Glomerular visceral epithelial cell (primary cell): ENCODE measurements around the gene PPT2.
"Not testable (repeated sequence)": the region's sequence is repeated elsewhere in the genome, so short reads cannot be mapped to it uniquely, and the experiment has no call there.

Experiments
- DNase-seq: peaks from one replicate; pipeline ENCODE4 v3.0.0-alpha.2; 2016; ENCODE audit errors: extremely low spot score

The PPT2 gene

DNA sequence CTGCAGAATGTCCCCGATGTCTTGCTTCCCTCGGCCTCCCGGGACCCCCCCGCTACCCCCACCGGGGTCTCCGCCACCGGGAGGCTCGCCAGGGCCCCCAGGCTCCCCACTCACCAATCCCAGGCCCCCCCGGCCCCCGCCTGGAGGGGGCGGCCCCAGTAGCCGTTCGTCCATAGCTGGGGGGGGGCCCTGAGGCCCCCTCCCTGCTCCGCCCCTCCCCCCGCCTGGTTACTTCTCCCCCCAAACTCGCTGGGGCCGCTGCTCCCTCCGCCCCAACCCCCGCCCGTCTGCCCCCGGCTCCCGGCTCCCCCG, 35.8 kb downstream of the PPT2 start:
- DNase-seq: no peak

DNA sequence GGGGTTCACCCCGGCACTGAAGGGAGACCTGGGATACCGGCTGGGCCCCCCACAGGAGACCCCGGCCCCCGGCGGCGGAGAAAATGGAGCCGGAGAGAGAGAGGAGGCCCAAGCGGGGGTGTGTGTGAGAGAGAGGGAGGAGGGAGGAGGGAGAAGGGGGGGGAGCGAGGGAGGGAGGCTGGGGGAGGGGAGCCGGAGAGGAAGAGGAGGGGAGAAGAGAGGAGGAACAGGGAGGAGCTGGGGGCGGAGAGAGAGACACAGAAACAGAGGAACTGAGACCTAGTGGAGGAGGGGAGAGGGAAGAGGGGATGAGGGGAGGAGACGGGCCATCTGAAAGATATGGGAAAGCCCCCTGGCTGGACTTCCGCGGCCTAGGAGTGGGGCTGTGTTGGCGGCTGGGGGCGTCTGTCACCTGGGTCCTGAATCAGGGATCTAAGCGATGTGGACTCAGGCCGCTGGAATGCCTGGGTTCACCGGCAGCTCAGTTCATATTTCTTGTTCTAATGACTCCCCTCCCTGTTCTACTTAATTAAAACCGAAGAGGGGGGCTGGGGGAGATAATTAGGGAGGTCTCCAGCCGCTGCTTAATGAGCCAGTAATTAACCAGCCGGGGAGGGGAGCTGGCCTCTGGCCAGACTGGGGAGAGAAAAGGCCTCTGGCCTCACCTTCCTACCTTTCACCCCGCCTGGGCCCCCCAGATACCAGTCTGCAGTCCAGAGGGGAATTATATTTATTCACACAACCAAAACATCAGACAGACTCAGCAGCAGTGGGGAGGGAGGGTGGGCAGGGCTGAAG, 36.3 kb downstream of the PPT2 start, which contains the start of gene PBX2:
Gene PBX2, minus strand, starts transcription at position 149 of the 798 bp plus-strand sequence. CDS start 287 bp downstream, outside the sequence.
- peak; percentile 95 for DNase-seq

DNA sequence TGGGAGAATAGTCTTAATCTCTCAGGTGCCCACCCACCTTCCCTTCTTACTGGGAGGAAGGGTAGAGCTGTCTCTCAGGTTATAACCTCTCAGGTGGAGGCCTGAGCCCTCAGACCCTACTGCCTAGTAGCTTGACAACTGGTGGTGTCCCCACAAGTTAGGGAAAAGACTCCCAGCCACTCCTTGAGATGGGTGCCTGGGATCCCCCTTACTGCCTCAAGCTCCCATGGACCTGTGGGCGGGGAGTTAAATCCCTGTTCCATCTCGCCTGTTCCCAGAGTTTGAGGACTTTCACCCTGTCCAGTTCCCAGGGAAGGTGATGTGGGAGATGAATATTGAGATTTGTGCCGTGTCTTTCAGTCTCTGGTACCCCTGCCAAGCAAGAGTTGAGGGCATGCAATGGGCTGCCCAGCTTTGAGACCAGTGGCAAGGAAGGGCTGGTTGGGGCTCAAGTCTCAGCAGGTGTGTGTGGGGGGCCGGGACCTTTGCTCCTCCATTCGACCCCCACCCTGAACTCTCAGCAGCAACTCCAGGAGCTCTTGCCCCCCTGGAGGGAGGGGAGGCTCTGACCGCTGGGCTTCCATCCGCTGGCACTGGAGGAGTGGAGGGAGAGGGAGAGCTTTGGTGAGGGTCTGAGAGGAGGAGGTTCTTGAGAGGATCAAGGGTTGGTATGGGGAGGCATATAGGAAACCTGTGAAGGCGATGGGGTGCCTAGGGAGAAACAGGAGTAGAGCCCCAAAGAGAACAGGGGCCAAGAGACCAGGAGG, 37.2 kb downstream of the PPT2 start:
- no peak for DNase-seq

DNA sequence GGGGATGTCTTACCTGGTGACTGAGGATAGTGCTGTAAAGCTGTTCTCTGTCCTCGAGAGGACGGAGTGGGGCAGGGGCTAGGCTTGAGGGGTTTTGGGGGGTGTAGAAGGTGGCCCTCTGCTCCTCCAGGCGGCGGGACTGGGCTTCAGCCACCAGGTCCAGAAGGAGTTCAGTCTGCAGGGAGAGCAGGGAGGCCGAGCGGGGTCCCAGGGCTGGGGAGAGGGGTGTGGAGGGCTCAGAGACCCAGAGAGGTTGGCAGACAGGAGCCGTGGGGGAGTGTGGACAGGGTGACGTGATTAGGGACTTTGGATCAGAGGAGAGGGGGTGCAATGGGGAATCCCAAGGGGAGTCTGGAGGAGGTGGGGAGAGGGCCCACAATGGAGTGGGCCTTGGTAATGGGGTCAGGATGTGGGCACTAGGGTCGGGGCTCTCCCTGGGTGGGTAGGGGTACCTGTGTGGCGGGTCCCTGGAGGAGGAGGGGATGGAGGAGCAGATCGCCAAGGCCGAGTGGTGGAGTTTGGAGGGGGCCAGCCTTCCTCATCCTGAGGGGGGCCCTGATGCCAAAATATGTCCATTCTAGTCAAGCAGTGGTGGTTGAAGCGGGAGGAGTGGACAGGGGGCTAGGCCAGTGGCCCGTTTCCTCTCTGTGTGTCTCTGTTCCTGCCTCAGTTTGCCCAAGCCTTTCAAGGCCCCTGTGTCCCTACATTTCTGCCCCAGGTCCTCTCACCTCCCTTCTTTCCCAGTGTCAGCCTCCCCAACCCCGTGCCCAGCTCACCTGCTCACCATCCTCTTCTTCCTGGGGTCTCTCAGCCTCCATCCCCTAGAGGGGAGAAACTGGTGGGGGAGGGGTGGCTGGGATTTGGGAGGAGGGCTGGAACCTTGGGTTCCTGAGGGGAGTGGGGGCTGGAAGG, 38.0 kb downstream of the PPT2 start:
- DNase-seq: no peak

DNA sequence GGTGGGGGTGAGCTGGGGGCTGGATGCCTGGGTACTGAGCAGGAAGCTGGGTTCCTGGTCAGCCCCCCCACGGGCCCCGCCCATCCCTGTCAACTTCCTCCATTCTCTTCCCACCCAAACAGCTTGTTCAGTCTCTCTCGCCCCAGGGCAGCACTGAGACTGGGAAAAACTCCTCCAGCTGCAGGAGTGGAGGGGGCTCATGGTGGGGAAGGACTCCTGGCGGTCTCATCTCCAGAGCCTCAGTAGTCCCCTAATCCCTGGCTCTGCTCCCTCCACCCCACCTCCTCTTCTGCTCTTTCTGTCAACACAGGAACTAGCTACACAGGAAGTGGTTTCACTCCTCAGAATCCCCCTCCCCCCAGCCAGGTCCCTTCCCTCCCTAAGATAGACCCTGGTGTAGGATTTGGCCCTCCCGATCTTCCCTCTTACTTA, 38.7 kb downstream of the PPT2 start, which contains the start of gene GPSM3:
Gene GPSM3, minus strand, starts transcription at position 36 of the 432 bp plus-strand sequence. CDS start 130 bp downstream, outside the sequence.
- no peak for DNase-seq

DNA sequence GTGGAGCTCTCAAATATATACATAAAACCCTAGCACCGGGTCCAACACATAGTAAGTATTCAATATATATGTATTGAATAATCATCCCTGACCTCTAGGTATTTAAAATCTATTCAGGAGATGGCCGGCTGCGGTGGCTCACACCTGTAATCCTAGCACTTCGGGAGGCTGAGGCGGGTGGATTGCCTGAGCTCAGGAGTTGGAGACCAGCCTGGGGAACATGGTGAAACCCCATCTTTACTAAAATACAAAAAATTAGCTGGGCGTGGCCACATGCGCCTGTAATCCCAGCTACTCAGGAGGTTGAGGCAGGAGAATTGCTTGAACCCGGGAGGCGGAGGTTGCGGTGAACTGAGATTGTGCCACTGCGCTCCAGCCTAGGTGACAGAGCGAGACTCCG, 39.2 kb downstream of the PPT2 start:
- DNase-seq: not testable (repeated sequence)

DNA sequence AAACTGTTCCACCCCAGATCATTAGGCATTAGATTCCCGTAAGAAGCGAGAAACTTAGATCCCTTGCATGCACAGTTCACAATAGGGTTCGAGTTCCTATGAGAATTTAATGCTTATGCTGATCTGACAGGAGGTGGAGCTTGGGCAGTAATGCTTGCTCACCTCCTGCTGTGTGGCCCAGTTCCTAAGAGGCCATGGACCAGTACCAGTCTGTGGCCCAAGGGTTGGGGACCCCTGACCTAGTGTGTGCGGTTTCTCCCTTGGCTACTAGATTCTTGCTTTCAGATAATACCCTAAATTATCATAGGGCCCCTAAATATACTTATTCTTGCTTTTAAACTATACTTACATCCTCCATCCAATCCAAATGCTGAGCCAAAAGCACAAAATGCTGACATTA, 40.4 kb downstream of the PPT2 start:
- no peak for DNase-seq

DNA sequence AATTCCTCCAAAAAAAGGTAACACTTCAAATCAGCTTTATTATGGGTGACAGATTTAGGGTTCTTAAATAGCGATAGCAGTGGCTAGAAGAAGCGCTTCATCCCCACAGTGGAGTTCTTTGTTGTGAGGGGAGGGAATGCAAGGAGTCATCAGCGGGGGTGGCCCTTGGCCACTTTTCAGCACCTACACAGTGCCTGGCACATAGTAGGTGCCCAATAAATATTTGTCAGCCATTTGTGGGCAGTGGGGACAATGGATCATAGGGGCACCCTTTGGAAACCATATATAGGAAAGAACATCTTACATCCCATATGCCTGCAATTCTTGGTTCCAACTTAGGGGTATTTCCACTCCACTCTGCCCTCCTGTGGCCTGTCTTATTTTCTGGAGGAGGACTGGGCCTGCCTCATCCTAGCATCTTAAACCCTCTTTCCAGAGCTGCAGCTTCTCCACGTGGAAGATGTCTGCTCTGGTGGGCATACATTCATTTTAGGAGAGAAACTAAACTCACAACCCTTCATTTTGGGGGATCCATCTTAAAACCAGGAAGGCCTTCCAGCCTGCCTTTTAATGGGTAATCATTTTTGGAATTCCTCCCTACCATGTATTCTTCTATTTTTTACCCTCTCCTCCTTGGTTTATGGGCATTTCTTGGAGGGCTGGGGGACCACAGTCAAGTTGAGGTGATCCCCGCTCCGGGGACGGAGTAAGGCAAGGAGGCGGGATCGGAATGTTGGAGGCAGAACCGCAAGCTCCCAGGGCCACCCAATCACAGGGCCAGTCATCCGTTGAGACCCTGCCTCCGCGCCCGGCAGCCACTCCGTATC, 41.1 kb downstream of the PPT2 start:
- DNase-seq: peak; percentile 47

DNA sequence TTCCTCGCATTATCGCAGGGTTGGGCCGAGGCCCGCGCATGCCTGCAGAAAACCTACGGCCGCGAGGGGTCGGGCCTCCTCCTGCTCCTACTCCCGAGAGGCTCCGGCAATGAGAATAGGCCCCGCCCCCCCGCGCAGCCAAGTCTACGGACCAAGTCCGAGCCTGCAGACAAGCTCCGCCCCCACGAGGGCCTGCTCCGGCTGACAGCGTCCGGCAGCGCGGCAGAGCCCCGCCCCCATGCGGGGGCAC, 41.6 kb downstream of the PPT2 start:
- peak; percentile 100 for DNase-seq

DNA sequence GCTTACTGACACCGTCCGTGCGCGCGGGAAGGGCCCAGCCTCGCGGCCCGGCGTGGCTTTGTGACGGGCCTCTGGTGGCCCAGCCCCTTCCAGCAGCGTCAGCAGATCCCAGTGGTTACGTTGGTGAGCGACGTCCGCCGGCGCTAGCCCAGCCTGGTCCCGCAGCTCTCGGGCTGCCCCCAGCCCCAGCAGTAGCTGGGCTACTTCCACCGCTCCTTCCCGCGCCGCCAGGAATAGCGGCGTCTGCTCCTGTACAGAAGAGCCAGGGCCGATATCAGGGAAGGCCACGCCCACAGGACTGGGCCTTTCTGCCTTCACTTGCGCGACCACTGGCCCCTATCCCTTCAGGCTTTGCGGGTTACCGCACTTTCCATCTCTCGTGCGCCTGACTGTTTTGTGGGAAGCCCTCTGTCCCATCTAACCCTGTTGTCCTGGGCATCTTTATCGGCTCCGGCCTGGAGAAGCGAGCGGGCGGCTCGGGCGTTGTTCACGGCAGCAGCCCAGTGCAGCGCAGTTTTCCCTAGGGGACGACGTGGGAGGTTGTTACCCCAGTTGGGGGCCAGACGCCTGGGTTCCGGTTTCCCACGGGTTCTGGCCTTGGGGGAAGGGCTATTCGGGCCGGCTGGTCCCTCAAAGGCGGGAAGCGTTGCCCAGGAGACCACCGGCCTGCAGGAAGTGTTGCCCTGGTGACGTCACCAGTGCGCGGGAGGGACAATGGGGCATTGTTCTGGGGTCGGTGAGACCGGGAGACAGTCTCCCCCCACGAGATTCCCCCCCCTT, 42.2 kb downstream of the PPT2 start:
- peak; percentile 80 for DNase-seq

DNA sequence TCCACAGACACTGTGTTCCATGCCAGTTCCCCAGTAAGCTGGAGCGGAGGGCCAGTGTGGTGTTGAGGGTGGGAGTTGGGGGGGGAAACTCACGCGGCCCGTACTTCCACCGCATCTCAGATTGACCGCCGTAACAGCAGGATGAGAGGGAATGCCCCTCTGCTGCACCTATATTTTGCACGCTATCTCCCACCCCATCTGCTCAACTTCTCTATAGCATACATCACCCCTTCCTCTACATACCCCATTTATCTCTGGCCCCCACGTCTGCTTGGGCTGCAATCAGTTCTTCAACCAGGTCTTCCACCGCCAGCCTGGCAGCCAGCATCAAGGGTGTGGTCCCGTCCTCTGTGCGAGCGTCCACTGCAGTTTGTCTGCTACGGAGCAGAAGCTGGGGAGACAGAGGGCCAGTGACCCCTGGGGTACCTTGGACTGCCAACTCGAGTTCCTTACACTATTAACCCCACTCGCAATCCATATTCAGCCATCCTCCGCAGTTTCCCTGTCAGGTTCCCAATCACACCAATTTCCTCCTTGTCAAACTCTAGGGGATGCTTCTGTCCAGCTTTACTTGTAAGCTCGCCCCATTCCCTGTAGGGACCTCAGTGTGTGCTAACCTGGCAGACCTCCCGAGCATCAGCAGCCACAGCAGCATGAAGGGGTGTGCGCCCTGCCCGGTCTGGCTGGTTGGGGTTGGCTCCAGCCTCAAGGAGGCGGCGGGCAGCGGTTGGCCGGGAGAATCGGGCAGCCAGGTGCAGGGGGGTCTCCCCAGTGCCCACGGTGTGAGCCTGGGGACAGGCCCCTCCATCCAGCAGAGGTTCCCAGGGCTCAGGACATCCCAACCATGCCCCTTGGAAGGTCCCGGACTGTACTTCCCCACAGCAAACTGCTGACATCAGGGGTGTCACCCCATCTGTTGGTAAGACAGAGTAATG, 43.0 kb downstream of the PPT2 start:
- DNase-seq: no peak

DNA sequence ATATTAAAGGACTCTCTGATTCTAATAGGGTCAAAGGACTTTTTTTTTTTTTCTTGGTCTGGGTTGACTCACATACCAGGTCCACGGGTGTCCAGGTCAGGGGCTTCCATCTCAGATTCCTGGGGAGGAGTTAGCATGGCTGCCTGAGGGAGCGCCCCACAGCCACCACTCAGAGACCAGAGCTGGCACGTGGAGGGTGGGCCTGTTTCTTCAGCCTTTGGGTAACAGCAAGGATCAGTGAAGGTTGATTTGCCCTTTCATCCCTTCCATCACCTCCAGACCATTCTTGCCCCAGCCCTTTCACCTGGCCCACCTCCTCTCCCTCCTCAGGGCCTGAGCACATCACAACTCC, 44.4 kb downstream of the PPT2 start:
- DNase-seq: no peak

DNA sequence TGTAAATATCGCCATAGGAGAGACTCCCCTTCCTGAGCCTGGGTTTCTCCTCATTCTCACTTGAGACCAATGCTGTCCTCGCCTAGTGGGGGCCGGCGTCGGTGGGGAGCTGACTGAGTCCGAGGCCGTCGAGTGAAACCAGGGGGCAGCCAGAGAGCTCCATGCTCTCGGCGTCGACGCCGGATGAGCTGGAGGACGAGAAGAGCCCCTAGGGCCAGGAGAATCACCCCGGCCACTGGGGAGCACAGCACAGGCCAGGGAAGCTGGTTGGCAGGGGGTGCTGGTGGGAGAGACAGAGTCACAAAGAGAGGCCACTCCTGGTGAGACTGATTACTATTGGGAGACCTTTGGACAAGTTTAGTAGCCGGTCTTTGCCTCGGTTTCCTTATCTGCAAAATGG, 44.9 kb downstream of the PPT2 start:
- no peak for DNase-seq

DNA sequence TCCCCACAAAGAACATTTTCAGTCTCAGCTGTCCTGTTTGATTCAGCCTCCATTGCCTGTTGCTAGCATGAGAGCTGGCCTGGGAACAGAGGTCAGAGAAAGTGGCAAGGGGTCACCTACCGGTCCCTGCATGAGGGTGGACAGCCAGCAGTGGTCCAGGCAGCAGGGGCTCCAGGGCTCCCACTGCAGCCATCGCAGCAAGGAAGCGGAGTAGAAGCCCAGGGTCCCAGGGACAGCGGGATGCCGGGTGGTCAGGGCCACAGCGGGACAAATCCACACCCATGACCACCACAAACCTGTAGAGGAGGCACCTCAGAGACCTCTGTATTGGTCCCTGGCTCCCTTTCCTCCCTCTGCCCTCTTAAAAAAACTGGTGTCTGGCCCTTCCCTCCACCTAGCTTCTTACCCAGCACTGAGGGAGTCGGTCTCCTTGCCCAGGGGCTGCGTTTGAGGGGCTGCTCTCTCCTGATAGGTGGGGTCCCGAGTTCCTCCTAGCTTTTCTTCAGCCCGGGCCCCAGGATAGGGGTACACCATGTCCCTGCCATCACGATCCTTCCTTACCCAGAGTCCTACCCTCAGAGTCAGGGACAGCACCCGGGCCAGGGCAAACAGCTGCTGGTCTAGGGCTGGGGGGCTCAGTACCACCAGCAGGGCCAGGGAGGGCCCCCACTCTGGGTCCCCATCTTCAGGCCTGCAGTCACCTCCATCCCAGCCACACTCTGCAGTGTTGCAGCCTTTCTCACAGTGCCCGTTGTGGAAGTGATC, 47.0 kb downstream of the PPT2 start:
- DNase-seq: no peak

DNA sequence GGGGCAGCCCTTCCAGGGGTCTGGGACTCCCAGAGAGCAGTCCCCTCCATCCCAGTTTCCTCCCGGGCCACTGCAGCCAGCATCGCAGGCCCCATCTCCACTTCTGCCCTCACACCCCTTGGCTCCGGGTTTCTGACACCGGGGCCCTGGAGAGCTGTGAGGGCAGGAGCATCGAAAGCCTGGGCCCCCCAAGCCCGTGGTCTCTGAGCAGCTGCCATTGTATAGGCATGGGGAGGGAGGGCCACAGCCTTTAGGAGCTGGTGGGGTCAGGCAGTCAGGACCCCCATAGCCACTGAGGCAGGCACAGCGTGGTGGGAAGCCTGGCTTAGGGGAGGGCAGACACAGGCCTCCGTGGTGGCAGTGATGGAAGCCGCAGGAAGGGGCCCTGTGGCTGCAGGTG, 48.2 kb downstream of the PPT2 start:
- no peak for DNase-seq

DNA sequence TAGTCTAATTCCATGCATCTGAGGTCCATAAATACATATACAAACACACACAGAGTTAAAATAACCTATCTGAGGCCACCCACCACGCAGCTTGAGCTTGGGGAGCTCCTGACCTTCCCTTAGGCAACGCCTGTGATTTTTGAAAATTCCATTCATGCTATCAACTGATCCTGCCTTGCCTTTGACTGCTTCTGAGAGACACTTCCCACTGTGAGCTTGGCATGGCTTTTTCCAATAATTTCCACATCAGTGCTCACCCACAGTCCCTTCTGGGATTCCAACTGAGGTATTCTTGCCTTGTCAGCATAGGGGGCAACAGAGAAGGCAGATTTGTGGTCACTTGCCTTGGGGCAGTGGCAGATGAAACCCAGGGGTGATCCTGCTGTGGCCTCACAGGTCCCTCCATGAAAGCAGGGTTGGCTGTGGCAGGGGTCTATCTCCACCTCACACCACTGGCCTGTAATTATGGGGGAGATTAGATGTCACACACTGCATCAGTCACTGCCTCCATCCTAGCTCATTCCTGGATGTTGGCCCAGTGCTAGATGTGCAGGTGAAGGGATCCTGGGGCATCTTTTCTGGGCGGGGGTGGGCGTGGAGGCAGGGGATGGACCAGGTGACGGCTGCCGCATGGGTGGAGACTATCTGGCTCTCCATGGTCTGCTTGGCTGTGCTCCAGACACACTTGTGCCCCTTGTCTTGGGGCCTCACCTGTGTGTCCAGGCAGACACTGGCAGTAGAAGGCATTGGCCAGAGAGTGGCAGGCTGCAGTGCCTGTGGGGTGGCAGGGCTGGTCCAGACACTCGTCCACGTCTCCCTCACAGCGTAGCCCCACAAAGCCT, 49.7 kb downstream of the PPT2 start:
- no peak for DNase-seq

DNA sequence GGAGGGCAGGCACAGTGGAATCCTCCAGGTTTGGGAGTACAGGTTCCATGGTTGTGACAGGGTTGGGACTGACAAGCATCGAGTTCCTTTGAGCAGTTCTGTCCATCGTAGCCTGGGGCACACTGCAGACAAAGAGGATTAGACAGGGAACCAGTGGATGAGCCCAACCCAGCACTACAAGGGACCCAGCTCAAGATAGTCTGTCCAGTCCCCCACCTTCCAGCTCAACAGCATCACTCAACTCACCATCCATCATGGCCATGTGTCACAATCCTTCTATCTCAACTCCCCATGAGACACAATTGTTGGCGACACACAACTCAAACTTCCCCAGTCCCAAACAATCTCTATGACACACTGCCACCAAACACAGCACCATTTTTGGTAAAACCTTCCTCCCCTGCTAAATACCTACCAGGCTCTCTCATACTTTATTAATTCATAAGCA, 50.4 kb downstream of the PPT2 start:
- no peak for DNase-seq

DNA sequence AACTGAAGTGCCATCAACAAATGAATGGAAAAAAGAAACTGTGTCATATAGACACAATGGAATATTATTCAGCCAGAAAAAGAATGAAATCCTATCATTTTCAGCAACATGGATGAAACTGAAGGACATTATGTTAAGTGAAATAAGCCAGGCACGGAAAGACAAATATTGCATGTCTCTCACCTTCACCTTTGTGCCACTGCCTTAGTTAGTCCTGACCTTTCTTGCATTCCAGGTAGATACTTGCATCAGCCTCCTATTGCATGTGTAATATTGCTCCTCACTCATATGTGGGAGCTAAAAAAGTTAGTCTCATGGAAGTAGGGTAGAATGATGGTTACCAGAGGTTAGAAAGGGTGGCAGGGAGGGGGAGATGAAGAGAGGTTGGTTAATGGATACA, 55.1 kb downstream of the PPT2 start:
- no peak for DNase-seq
